Peyer's patch (tissue), 4 donors: ENCODE measurements around the gene TGM6.

Experiments used
- CTCF ChIP-seq, 6 experiments: fragments of 450-650 bp in 4 of 6; fragments of 200-600 bp in 2 of 6; sonication (generic) in 1 of 6; IDR thresholded peaks; one replicate each; pipeline ENCODE4 v1.5.1; 2017 to 2019; ENCODE audit warnings: antibody characterized with exemption in 6 of 6, mild to moderate bottlenecking in 3 of 6, moderate library complexity in 1 of 6
- POLR2A ChIP-seq, 2 donors: fragments of 450-650 bp; IDR thresholded peaks; one replicate each; pipeline ENCODE4 v1.5.1; 2017; ENCODE audit warnings: antibody characterized with exemption in 2 of 2, mild to moderate bottlenecking in 2 of 2, moderate library complexity in 2 of 2

DNA sequence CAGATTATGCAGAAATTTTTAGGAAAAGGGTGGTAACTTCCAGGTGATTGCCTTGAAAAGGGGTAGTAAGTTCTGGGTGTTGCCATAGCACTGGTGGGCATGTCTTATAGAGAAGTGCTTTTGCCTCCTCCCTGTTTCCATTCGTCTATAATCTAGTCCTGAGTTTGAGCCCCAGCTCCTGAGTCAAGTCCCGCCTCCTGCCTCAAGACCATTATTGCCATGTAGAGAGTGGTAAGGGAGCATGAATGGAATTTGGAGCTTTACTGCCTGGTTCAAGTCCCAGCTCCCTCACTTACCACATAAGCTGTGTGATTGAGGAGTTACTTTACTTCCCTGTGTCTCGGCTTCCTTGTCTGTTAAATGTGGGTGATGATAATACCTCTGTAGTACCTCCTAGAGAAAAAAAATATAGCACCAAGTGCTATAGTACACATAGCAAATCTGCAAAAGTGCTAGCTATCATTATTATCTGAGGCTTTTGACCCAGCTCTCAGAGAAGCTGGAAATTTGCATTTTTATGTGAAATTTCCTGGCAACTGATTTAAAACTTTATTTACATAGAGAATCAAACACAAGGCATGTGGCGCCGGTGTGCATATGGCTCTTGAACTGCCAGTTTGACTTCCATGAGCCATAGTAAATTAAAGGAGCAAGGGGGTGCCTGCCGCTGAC, 36.0 kb downstream of the TGM6 start:
- no peak for TF ChIP-seq CTCF (IDR thresholded peaks at IDR 0.05)
- TF ChIP-seq POLR2A (IDR thresholded peaks at IDR 0.05): no peak
